AG10803 (cell line): Measurements from ENCODE around the gene HDGFL2.

Experiments
- DNase-seq: peaks from one replicate; pipeline ENCODE4 v3.0.0; 2010; ENCODE audit warnings: low read depth
- H3K4me3 ChIP-seq: 2 replicates; pipeline ENCODE4 v1.5.1; 2011; ENCODE audit warnings: mild to moderate bottlenecking, low read length, control low read depth
- TF ChIP-seq, protein P1 (sequence below): conservative IDR thresholded peaks from 2 replicates; pipeline ENCODE4 v1.5.1; 2011; ENCODE audit warnings: mild to moderate bottlenecking, low read length, control low read depth, inconsistent platforms

The HDGFL2 gene

DNA sequence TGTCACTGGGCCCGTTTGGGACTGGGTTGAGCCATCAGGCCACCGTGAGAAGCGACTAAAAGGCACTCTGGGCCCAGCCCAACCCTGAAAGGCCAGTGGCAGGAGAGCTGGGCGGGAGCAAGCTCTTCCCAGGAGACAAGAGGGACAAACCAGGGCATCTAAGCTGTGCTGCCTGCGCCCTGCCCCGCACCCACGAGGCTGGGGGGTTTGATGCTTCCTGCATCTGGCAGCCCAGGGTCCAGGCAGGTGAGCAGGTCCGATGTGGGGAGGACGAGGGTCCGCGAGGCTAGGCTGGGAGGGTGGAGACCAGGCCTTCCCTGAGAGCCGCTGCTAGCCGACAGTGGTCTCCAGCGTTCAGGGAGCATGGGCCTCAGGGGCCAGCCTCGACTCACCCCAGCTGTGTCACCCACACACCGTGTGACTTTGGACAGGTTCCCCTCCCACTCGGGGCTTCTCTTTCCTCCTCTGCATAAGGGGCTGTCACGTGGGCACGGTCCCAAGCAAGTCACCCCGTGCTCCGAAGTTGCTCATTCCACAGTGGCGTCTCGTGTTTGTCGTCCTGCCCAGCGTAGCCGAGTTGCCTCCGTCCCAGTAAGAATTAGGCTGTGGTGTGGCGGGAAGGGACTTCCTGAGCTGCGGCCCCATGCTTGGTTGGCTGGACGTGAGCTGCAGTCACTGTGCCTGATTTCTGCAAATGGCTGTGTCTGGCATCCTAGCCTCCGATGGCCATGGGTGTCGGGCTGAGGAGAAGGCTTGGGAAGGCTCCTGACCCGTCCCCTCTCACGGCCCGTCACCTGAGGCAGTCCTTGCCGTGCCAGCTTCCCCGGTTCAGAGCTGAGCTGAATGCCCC is 30.4 kb downstream of the HDGFL2 start:
- no peak overlapping the region for H3K4me3 ChIP-seq
- no peak for DNase-seq
- TF ChIP-seq, protein P1, sequence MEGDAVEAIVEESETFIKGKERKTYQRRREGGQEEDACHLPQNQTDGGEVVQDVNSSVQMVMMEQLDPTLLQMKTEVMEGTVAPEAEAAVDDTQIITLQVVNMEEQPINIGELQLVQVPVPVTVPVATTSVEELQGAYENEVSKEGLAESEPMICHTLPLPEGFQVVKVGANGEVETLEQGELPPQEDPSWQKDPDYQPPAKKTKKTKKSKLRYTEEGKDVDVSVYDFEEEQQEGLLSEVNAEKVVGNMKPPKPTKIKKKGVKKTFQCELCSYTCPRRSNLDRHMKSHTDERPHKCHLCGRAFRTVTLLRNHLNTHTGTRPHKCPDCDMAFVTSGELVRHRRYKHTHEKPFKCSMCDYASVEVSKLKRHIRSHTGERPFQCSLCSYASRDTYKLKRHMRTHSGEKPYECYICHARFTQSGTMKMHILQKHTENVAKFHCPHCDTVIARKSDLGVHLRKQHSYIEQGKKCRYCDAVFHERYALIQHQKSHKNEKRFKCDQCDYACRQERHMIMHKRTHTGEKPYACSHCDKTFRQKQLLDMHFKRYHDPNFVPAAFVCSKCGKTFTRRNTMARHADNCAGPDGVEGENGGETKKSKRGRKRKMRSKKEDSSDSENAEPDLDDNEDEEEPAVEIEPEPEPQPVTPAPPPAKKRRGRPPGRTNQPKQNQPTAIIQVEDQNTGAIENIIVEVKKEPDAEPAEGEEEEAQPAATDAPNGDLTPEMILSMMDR, result no peak

DNA sequence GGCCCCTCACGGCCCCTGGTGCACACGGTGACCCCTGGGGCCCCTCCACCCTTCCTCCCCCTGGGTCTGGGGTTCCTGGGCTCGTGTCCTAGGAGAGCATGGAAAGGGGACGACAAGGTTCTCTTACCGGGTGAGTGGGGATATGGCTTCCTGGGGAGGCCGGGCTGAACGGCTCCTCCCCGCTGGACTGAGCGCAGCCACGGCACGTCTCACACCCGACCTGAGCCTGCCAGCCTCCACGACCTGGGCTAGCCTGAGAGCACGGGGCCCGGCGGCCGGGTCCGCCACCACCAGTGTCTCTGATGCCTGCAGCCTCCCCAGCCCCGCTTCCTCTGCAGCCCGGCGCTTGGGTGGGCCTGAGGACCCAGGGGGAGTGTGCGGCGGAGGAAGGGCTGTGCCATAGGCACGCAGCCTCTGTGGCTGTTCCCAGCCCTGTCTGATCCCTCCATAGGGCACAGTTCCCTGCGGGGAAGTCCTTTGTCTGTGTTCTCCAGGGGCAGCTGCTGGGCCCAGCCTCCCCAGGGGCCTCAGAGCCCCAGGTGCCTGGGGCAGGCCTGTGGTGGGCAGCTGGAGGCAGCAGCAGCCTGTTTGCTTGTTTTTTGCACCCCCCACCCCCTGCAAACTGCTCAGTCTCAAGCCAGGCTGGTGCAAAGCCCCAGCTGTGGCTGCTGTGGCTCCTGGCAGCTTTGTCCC is 31.2 kb downstream of the HDGFL2 start:
- TF ChIP-seq, protein P1, result no peak
- DNase-seq, result no peak

DNA sequence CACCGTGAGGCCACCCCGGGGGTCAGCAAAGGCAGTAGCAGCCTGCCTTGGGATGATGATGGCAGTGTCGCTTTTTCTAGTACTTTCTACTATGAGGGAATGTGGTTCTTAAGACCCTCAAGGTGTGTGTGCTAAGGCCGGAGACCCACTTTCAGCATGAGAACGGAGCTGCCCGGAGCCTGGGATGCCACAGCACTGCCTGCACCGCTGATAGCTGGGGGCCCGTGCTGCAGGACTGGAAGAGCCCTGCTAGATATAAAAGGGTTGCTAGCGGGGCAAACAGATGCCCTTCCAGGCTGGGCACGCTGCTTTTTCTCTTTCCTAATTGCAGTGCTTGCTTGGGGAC is 31.7 kb downstream of the HDGFL2 start:
- DNase-seq, result no peak
- TF ChIP-seq, protein P1, result no peak
- H3K4me3 ChIP-seq, result no peak overlapping the region

More for the DNA sequence above, 31.2 kb downstream of the HDGFL2 start:
- no peak overlapping the region for H3K4me3 ChIP-seq

DNA sequence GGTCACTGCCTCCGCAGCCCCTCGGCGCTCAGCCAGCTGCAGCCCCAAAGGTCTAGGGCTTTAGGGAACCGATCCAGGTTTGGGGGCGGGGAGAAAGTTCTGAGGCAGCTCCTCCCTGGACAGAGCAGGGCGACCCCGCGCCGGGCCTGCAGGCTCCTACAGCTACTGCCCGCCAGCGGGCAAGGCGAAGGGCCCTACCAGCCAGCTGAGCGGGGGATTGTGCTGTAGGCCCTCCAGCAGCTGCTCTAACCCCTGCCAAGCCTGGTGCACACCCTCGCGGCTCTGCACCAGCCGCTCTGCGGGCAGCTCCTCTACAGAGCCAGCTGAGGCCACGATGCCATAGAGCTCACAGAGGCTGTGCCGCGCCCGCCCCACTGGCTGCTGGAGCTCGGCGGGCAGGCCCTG is 32.2 kb downstream of the HDGFL2 start:
- TF ChIP-seq, protein P1, result no peak
- H3K4me3 ChIP-seq, result no peak overlapping the region

GRCh38 chr19:4504891-4505569 is 32.9 kb downstream of the HDGFL2 start:
- DNase-seq, result no peak
- no peak overlapping the region for H3K4me3 ChIP-seq
- TF ChIP-seq, protein P1, result no peak

More for the DNA sequence above, 32.2 kb downstream of the HDGFL2 start:
- DNase-seq, result no peak

GRCh38 chr19:4505570-4506448 is 33.7 kb downstream of the HDGFL2 start:
- no peak for DNase-seq
- TF ChIP-seq, protein P1, result no peak
- H3K4me3 ChIP-seq, result no peak overlapping the region
